NCI-H2029 treated with DMSO at 0.1 percent for 48 hours (cell line): ENCODE data around the gene MINDY4.

ENCODE experiments used
- DNase-seq: peaks from one replicate; lab custom pipeline; 2025; lab: John Stamatoyannopoulos, UW

The MINDY4 gene

GRCh38 chr7:30852744-30853288, 81.6 kb downstream of the MINDY4 start:
- no peak for DNase-seq

- no peak for DNase-seq
Observed at GRCh38 chr7:30853576-30853975, 82.4 kb downstream of the MINDY4 start.

DNA sequence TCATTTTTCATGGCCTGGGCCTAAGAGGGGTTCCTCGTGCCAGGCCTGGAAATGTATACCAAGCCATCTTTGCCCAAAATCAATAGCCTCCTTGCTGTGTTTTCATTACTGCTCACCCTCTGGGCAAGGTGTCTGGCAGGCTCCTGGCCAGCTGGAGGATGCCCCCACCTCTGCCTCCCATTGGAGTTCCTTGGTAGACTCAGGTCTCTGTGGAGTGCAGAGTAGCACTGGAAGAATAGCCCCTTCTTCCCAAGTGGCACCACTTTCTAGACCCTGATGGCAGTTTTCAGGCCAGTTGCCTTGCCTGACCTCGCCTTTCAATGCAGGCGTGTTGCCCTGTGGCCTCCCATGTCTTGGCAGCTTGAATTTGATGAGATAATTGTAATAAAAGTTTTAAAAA, 84.7 kb downstream of the MINDY4 start:
- DNase-seq, result no peak

DNA sequence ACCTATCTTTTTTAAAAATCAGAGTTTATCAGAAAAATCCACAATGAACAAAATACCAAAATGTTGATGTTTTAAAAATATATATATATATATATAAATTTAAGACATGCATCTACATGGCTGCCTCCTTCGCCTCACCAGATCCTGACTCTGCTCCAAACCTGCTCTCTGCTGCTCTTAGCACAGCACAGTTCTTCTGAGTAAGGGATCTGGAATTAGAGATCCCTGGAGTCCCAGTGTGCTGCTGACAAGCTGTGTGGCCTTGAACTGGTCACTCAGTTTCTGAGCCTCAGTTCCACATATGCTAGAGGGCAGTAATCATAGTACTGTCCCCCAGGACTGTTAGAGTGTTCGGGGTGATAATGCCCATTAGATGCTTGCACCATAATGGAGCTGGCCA, 87.4 kb downstream of the MINDY4 start:
- DNase-seq, result no peak

DNA sequence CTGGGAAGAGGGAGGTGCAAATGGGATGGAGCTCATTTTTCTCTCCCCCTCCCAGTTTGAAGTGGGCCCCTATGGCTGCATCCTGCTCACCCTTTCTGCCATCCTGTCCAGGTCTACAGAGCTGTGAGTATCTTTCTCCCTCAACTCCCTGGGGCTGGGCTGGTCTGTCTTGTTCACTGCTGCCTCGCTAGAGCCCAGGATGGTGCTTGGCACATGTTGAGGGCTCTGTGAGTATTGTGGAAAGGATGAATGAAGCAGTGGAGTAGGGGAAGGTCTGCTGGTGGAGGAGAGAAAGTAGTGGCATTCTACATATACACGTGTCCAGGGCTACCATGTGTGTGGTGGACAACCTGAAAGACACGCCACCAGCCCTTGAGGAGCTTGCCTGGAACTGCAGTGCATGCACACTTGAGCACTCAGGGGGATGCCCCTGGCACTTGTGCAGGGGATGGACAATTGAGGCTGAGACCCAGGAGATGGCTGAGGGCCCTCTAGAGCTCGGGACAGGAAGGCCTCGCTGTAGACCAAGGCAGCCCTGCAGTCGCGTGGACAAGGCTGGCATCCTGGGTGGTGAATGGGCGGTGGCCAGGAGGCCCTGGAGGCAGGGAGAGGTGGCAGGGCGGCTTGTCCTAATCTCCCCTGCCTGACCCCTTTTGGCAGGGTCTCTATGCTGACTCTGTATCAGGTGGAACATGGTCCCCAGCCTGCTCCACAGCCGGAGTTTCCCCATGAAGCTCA, 88.2 kb downstream of the MINDY4 start:
- no peak for DNase-seq

GRCh38 chr7:30859940-30860496, 88.8 kb downstream of the MINDY4 start:
- no peak for DNase-seq

DNA sequence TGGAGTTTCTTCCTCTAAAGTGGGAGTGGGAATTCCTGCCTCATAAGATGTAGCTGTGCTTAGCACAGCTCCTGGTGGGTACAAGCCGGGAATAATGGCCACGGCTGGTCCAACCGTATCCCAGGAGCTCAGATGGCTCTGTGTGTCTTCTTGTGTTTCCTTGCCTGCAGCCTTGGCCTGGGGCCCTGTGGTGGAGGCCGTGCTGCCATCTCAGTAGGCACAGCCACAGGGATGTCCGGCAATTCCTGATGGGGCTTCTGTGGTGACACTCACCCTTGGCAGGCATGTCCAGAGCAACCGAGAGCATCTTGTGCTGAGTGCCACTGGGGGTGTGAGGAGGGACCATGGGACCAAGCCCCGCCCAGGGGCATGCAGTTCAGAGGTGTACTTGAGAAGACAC, 90.4 kb downstream of the MINDY4 start:
- DNase-seq, result no peak

DNA sequence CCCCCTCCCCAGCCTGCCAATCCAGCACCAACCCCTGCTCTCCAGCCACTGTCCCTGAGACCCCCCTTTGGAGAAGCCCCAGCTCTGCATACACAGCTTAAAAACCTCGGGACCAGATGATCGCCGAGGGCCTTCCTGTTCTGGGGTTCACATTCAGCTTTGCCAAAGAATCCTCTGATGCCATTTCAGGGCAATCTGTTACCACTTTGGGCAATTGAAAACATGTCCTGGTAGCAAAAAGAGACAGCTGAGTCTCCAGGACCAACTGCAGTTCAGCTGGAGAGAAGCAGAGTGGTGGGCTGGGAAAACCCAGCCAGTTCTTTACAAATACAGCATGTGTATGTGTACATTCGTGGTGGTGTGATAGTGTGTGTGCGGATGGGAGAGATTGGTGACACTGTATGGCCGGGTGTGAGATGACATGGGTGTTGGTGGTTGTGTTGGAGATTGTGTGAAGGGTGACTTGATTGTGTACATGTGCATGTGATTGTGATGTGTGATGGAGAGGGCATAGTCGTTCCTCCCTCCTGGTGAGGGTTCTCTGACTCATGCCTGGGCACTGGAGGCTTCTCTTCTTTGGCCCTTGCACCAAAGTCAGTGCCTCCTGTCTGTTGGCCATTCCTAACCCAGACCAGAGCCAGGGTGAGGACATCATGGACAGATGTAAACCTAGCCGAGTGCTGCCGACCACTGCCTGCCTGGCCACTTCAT, 91.9 kb downstream of the MINDY4 start:
- DNase-seq, result no peak

- DNase-seq, result no peak
Observed at GRCh38 chr7:30863706-30864035, 92.5 kb downstream of the MINDY4 start.

- no peak for DNase-seq
Observed at GRCh38 chr7:30864101-30864500, 92.9 kb downstream of the MINDY4 start.

- DNase-seq, result no peak
Observed at GRCh38 chr7:30865076-30865475, 93.9 kb downstream of the MINDY4 start.

DNA sequence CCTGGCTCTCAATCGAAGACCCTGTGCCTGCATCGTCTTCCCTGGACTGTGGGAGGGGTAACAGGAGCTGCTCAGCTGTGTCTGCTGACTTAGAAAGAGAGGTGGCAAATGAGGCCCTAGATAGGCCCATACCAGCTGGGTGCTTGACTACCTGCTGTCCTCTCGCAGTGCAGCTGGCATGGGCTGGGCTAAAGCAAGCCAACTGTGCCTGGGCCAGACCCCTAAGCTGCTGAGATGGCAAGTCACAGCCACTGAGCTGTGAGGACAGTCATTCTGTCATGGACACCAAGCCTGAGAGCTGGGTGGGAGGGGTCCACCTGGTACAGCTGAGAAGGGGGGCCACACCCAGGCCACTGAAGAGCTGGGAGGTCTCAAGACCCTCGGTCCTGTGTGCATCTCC, 94.6 kb downstream of the MINDY4 start:
- no peak for DNase-seq

GRCh38 chr7:30866939-30867338, 95.7 kb downstream of the MINDY4 start:
- no peak for DNase-seq

- no peak for DNase-seq
Observed at GRCh38 chr7:30867483-30867882, 96.3 kb downstream of the MINDY4 start.

DNA sequence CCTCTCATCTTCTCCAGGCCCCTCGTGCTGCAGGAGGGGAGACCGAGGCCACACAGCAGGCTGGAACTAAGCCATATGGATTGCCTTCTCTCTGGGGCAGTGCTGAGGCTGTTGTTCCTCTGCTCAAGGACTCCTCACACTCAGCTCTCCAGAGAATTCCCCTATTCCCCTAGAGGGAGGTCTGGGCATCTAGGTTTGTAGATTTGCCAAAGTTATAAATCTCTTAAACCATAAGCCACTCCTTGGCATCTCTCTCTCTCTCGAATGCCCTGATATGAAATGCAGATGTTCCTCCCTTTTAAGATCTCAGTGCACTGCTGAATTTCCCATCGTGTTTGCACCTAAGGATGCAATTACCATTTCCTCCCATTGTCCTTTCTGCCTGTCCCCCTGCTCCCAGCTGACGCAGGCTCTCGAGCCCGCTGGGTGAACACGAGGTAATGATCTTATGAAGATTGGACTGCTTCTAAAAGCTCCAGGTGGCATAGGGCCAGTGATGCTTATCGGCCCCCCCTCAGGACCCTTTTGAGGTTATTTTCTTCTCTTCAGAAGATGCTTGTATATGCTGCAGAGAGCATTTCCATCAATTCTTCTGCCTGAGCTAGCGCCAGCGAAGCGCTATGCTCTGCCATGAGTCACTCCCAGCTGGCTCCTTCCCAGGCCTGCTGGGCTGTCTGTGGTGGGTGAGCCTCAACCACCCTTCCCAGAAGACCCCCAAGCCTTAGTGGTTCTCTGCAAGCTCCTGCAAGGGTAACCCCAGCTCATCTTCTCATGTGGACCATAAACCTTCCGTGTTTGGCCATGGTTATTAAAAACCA, 98.8 kb downstream of the MINDY4 start:
- no peak for DNase-seq

GRCh38 chr7:30870821-30871518, 99.8 kb downstream of the MINDY4 start:
- DNase-seq, result no peak

- DNase-seq, result no peak
Observed at GRCh38 chr7:30871655-30872054, 100.4 kb downstream of the MINDY4 start.

GRCh38 chr7:30873207-30873606, 102.0 kb downstream of the MINDY4 start:
- no peak for DNase-seq

- no peak for DNase-seq
Observed at GRCh38 chr7:30873656-30874055, 102.4 kb downstream of the MINDY4 start.

DNA sequence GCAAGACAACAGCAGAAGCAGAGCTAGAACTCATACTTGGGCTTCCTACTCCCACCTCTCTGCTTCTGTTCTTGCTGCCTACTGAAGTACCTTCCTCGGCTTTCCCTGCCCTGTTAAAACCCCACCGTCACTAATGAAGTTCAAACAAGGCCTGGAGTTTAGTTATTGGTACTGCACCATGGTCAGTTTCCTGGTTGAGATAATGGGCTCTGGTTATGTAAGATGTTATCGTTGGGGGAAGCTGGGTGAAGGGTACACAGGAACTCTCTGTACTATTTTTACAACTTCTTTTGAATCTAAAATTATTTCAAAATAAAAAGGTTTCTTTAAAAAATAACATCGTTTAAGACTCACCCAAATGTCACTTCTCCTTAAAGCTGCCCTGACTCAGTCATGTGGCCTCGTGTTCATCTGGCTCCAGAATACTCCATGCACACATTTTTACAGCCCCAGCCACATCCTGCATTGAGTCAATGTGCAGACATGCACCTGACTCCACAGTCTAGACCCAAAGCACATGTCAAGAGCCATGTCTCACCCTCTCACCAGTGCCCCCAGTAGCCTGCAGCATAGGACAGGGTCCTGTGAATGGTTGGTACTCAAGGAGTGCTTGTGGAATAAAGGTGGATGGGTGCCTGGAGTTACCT, 103.6 kb downstream of the MINDY4 start:
- DNase-seq, result no peak
